K562 (cell line): Measurements from ENCODE around the gene MAST3. TPM values are rescaled to one million over a fixed set of nuclear protein-coding genes. Genes with fewer than 3 reads are reported as not detected.

Experiments used
- BCLAF1 ChIP-seq, 2 experiments: fragments of 450-650 bp in 1 of 2; IDR thresholded peaks; 2 replicates each; pipeline ENCODE4 v1.6.1; 2011 to 2017; ENCODE audit warnings: low read depth in 2 of 2, antibody characterized with exemption in 1 of 2, borderline replicate concordance in 1 of 2, low read length in 1 of 2, mild to moderate bottlenecking in 1 of 2, mixed read lengths in 1 of 2; ENCODE audit not compliant: control insufficient read depth in 1 of 2
- E4F1 ChIP-seq: fragments of 250-450 bp; sonication (Bioruptor Pico); IDR thresholded peaks from 2 replicates; pipeline ENCODE4 v1.5.0; 2021; ENCODE audit warnings: mild to moderate bottlenecking, borderline replicate concordance
- FOXK2 ChIP-seq, 2 experiments: fragments of 450-650 bp; IDR thresholded peaks in 1 of 2; conservative IDR thresholded peaks in 1 of 2; 2 replicates each; pipeline ENCODE4 v1.6.1; 2016; ENCODE audit warnings: low read depth in 2 of 2, mild to moderate bottlenecking in 1 of 2
- ZFP1 ChIP-seq: fragments of 450-650 bp; formaldehyde crosslinking; IDR thresholded peaks from 2 replicates; pipeline ENCODE4 v1.4.0; 2020; ENCODE audit warnings: mild to moderate bottlenecking, mixed read lengths
- polyA plus RNA-seq, 8 experiments: library from polyadenylated mRNA; depleted of rRNA in 4 of 8; stranded (reverse) in 5 of 8; unstranded in 3 of 8; fragments of >200 nt; fragmentation: Nextera tagmentation in 2 of 8; fragmentation: Illumina TruSeq in 1 of 8; extraction: Ambion mirVana in 2 of 8; extraction: Trizol in 1 of 8; gene quantifications; 2 replicates each; pipeline versions ENCODE4 v1.2.1 to v1.2.3, GENCODE V29; 2011 to 2014; ENCODE audit warnings: inconsistent platforms in 1 of 8, missing spikeins in 1 of 8
- total RNA-seq, 7 experiments: library from RNA; depleted of rRNA in 6 of 7; stranded (reverse); fragments of >200 nt in 6 of 7; fragmentation: Illumina TruSeq in 2 of 7; extraction: Trizol in 2 of 7; gene quantifications; 2 replicates each; pipeline versions ENCODE4 v1.2.1 to v1.2.3, GENCODE V29; 2011 to 2021; ENCODE audit warnings: low replicate concordance in 1 of 7

The MAST3 gene
- total and polyA plus RNA-seq, 9 of the 15 experiments (the other 6 are each of a cell fraction or from before 2014, with no cell fraction given) = 0.94 to 9.9 (median 2.4) TPM

GRCh38 chr19:18156841-18157464 lies 59.4 kb downstream of the MAST3 start (continued):
- TF ChIP-seq ZFP1 (no peak), E4F1 (CRISPR knock-in tag) (no peak), BCLAF1 (IDR thresholded peaks at IDR 0.05; ENCODE audit: borderline replicate concordance in 1 of 2, control insufficient read depth in 1 of 2, low read depth in 2 of 2, low read length in 1 of 2) (no peak), FOXK2 (conservative IDR thresholded peaks at IDR 0.05 in 1 of 2, IDR thresholded peaks at IDR 0.05 in 1 of 2; ENCODE audit: low read depth in 2 of 2) (peak in 1 of 2 experiments; percentile 54; a peak in 2 of 4 replicates)
